ENCODE data around the gene PPP1R10. TPM values are rescaled to one million over a fixed set of nuclear protein-coding genes. Genes with fewer than 3 reads are reported as not detected.

Gene PPP1R10
- total and polyA plus RNA-seq, 2 of the 13 experiments (the other 11 are each of a cell fraction or from before 2014, with no cell fraction given): 26.3 to 38.4 TPM

GRCh38 chr6:30556066-30556905, 60.8 kb downstream of the PPP1R10 start, which contains the start of gene GNL1 (continued):
- peak; percentile 84 for TF ChIP-seq RBFOX2 (IDR thresholded peaks at IDR 0.05; ENCODE audit: low read depth, low read length)
- TF ChIP-seq FOXK2 (IDR thresholded peaks at IDR 0.05): peak; percentile 95
- TF ChIP-seq SMARCE1 (IDR thresholded peaks at IDR 0.05; ENCODE audit: borderline replicate concordance): no peak
- TF ChIP-seq FOSL1 (CRISPR knock-in tag; IDR thresholded peaks at IDR 0.05; ENCODE audit: borderline replicate concordance): no peak
- 0 out of 2 replicates have a peak, but pooled peaks have one; percentile 62 for TF ChIP-seq TERF1 (CRISPR knock-in tag; IDR thresholded peaks at IDR 0.05)
- no peak; the same call in 1 of the 2 replicates for TF ChIP-seq FOXK1 (CRISPR knock-in tag; IDR thresholded peaks at IDR 0.05; ENCODE audit: borderline replicate concordance, low read depth)
- peak; percentile 89 for TF ChIP-seq ZSCAN12 (CRISPR knock-in tag; IDR thresholded peaks at IDR 0.05)
- 0 out of 2 replicates have a peak, but pooled peaks have one; percentile 62 for TF ChIP-seq TBP (CRISPR knock-in tag; IDR thresholded peaks at IDR 0.05)
- peak; percentile 87; the same call in 1 of the 2 replicates for TF ChIP-seq ZNF232 (CRISPR knock-in tag; IDR thresholded peaks at IDR 0.05; ENCODE audit: borderline replicate concordance)
- TF ChIP-seq BATF2 (CRISPR knock-in tag; IDR thresholded peaks at IDR 0.05): no peak
- TF ChIP-seq ZBTB34 (CRISPR knock-in tag; IDR thresholded peaks at IDR 0.05): 0 out of 2 replicates have a peak, but pooled peaks have one; percentile 23
- peak in 1 of 2 experiments; percentile 78; a peak in 2 of 4 replicates for TF ChIP-seq HMGXB4 (CRISPR knock-in tag; IDR thresholded peaks at IDR 0.05; ENCODE audit: borderline replicate concordance in 1 of 2, low read depth in 1 of 2)
- TF ChIP-seq SNAI1 (CRISPR knock-in tag; IDR thresholded peaks at IDR 0.05; ENCODE audit: borderline replicate concordance): 0 out of 2 replicates have a peak, but pooled peaks have one; percentile 73
- TF ChIP-seq HIC2 (CRISPR knock-in tag; IDR thresholded peaks at IDR 0.05; ENCODE audit: low read depth): peak; percentile 17; the same call in 1 of the 2 replicates
- peak; percentile 97; the same call in 1 of the 2 replicates for TF ChIP-seq ZNF513 (CRISPR knock-in tag; conservative IDR thresholded peaks at IDR 0.05)
- peak; percentile 75; the same call in 1 of the 2 replicates for TF ChIP-seq ZNF138 (CRISPR knock-in tag; IDR thresholded peaks at IDR 0.05; ENCODE audit: low read depth)
- TF ChIP-seq HOXA5 (CRISPR knock-in tag; IDR thresholded peaks at IDR 0.05): peak; percentile 90; the same call in 1 of the 2 replicates
